ENCODE results near the gene TMEM242. TPM values are rescaled to one million over a fixed set of nuclear protein-coding genes. Genes with fewer than 3 reads are reported as not detected.

The TMEM242 gene
- total and polyA plus RNA-seq, 8 donors, result 10.9 to 15.2 (median 12.8) TPM

GRCh38 chr6:157263881-157264397 is 59.4 kb downstream of the TMEM242 start:
- Histone ChIP-seq H3K9me3 (no peaks in the 10 kb centered on the region), H3K27me3 (no peaks in the 10 kb centered on the region), H3K27ac (no peak overlapping the region), H3K4me1 (peaks cover 4% of the 10 kb centered on the region in 2 donors), H3K36me3 (no peaks in the 10 kb centered on the region), H3K4me3 (no peak overlapping the region)
- ATAC-seq (no peak), DNase-seq (no peak)
- TF ChIP-seq, protein P1, sequence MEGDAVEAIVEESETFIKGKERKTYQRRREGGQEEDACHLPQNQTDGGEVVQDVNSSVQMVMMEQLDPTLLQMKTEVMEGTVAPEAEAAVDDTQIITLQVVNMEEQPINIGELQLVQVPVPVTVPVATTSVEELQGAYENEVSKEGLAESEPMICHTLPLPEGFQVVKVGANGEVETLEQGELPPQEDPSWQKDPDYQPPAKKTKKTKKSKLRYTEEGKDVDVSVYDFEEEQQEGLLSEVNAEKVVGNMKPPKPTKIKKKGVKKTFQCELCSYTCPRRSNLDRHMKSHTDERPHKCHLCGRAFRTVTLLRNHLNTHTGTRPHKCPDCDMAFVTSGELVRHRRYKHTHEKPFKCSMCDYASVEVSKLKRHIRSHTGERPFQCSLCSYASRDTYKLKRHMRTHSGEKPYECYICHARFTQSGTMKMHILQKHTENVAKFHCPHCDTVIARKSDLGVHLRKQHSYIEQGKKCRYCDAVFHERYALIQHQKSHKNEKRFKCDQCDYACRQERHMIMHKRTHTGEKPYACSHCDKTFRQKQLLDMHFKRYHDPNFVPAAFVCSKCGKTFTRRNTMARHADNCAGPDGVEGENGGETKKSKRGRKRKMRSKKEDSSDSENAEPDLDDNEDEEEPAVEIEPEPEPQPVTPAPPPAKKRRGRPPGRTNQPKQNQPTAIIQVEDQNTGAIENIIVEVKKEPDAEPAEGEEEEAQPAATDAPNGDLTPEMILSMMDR (IDR thresholded peaks at IDR 0.05), result no peak
- intact Hi-C loops (cut with DNase I), result no loop called here

- Histone ChIP-seq H3K4me1 (peaks cover 0 to 4% of the 10 kb centered on the region in 2 donors), H3K27ac (no peak overlapping the region), H3K36me3 (no peaks in the 10 kb centered on the region), H3K4me3 (no peak overlapping the region), H3K27me3 (no peaks in the 10 kb centered on the region), H3K9me3 (no peaks in the 10 kb centered on the region)
- no peak for DNase-seq
- TF ChIP-seq, protein P1 (IDR thresholded peaks at IDR 0.05), result no peak
- intact Hi-C loops (cut with DNase I), result no loop called here
- ATAC-seq, result no peak
Measured at GRCh38 chr6:157263146-157263545, 60.2 kb downstream of the TMEM242 start.

DNA sequence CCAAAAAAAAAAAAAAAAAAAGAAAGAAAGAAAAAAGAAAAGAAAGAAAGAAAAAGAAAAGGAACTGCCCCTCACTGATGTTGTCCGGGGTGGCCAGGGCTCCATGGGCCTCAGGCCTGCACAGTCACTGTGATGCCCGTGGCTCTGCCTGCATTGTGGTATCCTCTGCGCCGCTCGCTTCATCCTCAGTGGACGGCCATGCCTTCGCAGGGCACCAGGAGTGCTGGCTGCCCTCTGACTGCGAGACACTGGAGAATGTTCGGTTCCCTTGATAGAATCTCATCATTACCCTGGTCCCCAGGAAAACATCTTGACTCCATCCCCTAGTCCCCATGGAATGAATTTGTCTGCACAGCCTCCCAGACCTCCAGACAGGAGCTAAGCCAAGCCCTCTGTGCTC is 61.7 kb downstream of the TMEM242 start:
- TF ChIP-seq, protein P1 (IDR thresholded peaks at IDR 0.05), result no peak
- intact Hi-C loops (cut with DNase I), result no loop called here
- Histone ChIP-seq H3K9me3 (no peaks in the 10 kb centered on the region), H3K4me3 (no peak overlapping the region), H3K27ac (no peak overlapping the region), H3K36me3 (no peaks in the 10 kb centered on the region), H3K27me3 (no peaks in the 10 kb centered on the region), H3K4me1 (peaks cover 0 to 4% of the 10 kb centered on the region in 2 donors)
- ATAC-seq, result no peak
- no peak for DNase-seq

- ATAC-seq (no peak), DNase-seq (no peak)
- H3K9me3 ChIP-seq, result no peaks in the 10 kb centered on the region
- no peak overlapping the region for H3K27ac ChIP-seq
- no peaks in the 10 kb centered on the region for H3K36me3 ChIP-seq
- H3K27me3 ChIP-seq, result no peaks in the 10 kb centered on the region
- intact Hi-C loops (cut with DNase I), result no loop called here
- no peak overlapping the region for H3K4me3 ChIP-seq
- TF ChIP-seq, protein P1 (IDR thresholded peaks at IDR 0.05), result no peak
- H3K4me1 ChIP-seq, result peaks cover 0 to 4% of the 10 kb centered on the region in 2 donors
Measured at GRCh38 chr6:157260735-157261410, 62.4 kb downstream of the TMEM242 start.

GRCh38 chr6:157259443-157259842 is 63.9 kb downstream of the TMEM242 start:
- Histone ChIP-seq H3K36me3 (no peaks in the 10 kb centered on the region), H3K27ac (no peak overlapping the region), H3K9me3 (no peaks in the 10 kb centered on the region), H3K27me3 (no peaks in the 10 kb centered on the region), H3K4me3 (no peak overlapping the region), H3K4me1 (peaks cover 0 to 4% of the 10 kb centered on the region in 2 donors)
- DNase-seq (no peak), ATAC-seq (no peak)
- intact Hi-C loops (cut with DNase I), result no loop called here
- TF ChIP-seq, protein P1 (IDR thresholded peaks at IDR 0.05), result no peak
